ENCODE results near the gene GALNT13.

The GALNT13 gene

DNA sequence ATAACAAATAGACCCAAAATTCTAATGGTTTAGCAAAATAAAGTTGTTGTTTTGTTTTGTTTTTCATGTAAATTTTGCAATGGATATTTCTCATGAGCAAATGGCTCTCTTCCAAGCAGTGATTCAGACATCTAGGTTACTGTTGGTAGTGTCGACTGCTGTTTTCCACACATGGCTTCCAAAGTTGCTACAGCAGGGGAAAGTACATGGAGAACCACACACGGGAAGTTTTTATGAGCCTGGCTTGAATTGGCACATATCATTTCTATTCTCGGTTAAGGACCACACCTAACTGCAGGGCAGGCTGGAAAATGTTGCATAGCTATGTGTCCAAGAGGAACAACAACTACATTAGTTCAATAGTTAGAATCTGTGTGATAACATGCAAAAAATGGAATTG, 262.1 kb downstream of the GALNT13 start:
- no peak for DNase-seq

DNA sequence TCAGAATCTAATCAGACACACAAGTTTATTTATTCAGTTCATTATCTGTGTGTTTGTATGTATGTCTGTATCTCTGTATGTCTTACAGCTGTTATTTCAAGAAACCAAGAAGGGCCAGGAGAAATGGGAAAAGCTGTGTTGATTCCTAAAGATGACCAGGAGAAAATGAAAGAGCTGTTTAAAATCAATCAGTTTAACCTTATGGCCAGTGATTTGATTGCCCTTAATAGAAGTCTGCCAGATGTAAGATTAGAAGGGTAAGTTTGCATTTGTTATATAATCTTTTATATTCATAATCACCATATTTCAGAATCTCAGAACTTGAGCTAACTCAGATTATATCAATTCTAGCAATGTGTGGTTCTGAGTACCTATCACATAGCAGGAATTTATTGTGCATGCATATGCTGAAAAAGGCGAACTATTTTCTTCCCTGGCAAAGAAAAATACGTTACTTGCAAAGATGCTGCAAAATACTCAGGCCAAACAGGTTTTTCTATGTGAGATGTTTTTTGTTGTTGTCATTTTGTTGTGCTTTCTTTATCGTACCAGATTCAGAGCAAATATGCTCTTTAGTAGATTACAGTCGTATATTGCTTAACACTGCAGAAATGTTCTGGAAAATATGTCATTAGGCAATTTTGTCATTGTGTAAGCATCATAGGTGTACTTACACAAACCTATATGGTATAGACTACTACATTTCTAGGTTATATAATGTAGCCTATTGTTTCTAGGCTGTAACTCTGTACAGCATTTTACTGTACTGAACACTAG, 268.7 kb downstream of the GALNT13 start:
- no peak for DNase-seq

DNA sequence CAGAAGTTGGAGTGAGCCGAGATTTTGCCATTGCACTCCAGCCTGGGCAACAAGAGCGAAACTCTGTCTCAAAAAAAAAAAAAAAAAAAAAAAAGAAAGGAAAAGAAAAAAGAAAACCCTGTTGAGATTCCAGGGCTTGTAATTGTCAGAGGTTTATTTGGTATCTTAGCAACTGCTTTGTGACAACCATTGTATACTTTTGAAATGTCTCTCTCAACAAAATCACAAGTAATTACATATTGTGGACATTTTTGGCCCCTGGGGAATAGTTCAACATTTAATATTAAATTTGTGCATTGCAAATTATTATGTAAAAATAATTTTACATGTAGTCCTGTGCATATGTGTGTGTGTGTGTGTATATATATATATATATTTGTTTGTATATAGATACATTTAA, 270.8 kb downstream of the GALNT13 start:
- no peak for DNase-seq

DNA sequence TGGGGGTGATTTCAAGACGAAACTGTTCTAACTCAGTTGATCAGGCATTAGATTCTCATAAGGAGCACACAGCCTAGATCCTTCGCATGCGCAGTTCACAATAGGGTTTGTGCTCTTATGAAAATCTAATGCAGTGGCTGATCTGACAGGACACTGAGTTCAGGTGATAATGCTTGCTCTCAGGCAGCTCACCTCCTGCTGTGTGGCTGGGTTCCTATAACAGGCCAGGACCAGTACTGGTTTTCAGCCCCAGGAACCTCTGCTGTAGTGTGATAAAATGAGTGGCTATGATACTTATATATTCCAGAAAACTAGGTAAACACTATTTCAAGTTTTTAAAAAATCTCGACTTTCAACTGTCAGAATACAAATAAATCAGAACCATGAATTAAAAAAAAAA, 271.4 kb downstream of the GALNT13 start:
- DNase-seq = no peak

DNA sequence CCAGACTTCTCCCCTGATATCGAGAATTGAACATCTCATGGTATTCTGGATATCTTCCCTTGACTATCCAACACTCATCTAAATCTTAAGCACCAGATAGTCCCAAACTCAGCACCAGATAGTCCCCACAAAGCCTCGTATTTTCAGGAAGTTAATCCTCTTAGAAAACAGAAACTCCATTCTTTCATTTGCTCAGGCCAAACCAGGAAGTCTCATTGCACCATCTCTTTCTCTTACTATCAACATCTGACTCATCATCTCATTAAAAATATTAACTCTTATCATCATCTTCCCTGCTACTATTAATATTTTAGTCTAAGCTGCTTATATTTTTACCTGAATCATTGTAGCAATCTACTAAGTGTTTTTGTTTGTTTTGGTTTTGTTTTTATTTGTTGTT, 286.4 kb downstream of the GALNT13 start:
- no peak for DNase-seq

DNA sequence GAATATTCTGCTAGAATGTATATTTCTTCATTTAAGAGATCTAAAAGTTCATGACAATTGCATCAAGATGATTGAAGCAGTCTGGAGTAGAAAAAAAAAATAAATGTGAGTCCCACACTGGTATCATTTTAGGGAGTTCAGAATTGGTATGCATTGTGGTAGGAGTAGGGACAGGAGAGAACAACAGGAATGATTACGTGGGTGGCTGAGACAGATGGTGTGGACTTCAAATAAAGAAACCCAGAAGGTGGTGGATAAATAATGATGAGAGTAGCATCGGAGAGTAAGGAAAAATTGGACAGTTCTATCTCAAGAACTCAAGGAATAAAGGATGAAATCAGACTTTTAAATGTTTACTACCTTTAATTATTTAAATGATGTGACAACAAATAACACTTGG, 289.6 kb downstream of the GALNT13 start:
- DNase-seq = no peak

DNA sequence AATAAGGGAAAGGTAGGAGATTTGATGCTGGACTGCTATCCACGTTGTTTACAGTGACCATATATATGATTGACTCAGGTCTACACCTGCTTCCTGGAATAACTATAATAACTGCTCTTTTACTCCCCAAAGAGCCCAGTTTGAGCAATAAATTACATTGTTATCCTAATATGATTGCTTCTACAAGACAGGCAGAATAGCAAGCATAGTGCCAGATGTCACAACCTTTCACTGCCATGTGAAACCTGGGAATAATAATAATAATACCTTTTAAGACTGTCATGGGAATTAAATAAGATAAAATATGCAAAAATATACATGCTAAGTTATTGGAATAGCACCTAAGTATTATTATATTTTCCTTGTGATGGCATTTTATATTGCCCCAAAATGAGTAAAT, 298.7 kb downstream of the GALNT13 start:
- no peak for DNase-seq

DNA sequence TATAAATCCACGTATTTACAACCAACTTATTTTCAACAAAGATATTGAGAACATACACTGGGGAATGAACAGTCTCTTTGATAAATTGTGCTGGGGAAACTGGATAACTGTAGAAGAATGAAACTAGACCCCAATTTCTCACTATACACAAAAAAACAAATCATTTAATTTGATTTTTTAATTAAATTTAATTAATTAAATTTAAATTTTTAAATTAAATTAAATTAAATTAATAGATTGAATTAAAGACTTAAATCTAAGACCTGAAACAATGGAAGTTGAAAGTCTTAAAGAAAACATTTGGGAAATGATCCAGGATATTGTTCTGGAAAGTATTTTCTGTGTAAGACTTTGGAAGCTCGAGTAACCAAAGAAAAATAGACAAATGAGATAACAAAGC, 301.4 kb downstream of the GALNT13 start:
- no peak for DNase-seq

DNA sequence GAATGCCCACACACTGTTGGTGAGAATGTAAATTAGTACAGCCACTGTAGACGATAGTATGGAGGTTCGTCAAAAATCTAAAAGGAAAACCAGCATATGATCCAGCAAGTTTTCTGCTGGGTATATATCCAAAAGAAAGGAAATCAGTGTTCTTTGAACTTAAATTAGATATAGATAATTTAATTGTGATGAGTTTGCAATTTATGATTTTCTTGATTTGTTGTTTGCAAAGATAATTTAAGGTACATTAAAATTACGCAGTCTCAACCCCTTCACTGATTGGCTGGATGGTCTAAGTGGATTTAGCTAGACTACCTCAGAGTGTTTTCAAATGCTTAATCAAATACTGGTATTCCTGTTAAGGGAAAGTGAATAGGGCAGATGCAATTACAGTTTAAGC, 302.2 kb downstream of the GALNT13 start:
- DNase-seq = no peak

DNA sequence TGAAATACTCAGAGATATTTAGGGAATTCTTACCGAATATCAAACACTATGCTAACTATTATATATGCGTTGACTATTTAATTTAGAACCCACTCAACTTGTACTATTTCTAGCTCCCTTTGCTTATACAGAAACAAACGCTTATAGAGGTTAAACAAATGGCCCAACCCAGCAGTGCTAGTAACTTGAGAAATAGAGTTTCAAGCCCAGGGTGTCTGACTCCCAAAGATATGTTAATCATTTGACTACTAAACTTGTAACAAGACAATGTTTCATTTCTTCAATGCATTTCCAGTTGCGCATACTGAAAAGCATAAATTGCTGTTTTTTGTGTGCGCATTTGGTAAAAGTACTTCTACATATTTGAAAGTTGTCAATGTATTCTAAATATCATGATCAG, 310.3 kb downstream of the GALNT13 start:
- DNase-seq = no peak

DNA sequence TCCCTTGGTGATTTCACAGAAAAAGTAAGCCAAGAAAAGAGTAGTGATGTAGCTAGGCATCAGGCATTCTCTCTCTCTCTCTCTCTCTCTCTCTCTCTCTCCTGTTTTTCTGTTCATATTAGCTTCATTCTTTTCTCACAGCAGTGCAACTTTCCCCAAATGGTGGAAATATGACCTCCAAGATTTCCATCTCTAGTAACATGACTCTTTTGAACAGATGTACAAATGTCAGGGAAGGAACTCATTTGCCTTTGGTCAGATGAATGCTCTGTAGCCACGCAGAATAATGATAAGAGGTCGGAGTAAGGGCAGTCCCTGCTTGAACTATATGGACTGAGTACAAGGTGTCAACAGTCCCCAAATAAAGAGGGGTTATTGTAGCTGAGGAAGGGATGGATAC, 316.2 kb downstream of the GALNT13 start:
- DNase-seq = no peak

DNA sequence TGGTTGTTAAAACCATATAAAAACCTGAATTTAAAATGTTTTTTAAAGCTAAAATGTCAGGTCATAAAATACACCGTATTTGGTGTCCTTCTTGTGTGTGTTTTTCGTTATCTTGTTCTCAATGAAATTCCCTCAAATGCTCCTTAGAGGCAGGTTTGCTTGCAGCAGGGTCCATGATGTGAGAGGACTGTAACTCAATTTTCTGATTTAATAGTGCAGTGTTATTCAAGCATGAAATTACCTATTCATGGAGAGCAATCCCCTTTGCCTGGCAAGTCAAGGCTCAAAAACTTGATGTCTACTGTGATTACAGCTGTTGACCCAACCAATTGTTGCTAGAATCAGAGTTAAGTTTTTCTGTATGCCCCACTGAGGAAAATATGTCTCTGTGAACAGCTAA, 318.2 kb downstream of the GALNT13 start:
- DNase-seq = no peak

DNA sequence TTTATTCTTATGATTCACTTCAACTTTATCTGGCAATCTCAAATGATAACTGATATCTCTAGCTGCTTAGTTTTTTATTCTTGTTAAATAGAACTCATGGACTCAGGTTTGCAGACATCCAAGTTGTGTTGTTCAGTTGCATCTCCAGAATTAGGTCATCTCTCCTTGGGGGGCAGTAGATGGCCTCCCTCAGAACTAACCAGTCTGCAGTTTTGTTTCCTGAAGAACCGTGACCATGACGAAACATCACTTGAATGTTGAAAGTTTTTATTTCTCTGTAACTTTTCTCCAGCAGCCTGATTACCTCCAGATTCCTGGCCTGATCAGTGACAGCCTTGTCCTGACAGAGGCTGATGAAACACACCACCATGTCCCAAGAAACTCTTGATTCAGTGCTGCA, 321.5 kb downstream of the GALNT13 start:
- no peak for DNase-seq

DNA sequence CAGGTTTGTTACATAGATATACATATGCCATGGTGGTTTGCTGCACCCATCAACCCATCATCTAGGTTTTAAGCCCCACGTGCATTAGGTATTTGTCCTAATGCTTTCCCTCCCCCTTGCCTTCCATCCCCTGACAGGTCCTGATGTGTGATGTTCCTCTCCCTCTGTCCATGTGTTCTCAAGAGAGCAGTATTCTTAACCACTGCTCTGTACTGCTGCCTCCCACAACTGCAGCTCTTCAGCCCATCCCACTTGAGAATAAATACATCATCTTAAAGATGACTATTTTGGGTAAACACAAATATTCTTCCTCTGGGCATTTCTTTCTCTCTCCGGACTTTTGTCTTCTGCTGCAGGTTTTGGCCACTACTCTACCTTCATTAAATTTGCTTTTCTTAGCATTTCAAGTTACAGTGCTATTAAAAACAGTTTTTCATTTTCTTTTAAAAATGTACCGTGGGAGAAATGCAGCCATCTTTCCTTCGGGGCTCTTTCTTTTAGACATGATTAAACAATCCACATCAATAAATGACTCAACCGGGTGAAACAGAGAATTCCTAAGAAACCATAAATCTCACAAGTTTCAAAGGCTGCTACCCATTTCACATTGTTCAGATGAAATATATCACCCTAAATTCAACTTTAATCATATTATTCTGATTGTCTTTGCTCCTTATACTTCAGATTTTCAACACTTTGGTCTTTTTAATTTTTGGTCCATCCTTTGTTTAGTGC, 323.4 kb downstream of the GALNT13 start:
- DNase-seq = no peak

DNA sequence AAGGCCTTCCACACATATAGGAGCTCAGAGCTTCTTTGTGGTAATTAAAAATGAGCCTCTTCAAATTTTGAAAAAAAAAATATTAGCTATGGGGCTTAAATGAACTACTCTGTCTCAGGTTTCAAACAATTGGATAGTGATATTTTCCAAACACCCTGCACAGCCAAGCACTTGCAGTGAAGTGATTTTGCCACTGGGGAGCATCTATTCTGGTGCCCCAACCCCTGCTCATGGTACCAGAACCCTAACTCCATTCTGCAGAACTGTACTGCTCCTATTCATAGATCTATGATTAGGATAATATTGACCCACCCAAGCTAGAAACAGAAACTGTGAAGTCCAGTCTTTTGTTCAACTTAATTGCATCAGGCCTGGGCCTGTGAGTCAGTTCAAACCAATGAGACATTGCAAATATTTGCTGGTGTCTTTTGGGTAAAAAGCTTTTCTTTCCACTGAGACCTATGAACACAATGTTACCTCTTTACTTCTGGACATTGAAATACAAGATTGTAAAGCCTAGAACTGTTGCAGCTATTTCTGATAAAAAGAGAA, 324.0 kb downstream of the GALNT13 start:
- no peak for DNase-seq

DNA sequence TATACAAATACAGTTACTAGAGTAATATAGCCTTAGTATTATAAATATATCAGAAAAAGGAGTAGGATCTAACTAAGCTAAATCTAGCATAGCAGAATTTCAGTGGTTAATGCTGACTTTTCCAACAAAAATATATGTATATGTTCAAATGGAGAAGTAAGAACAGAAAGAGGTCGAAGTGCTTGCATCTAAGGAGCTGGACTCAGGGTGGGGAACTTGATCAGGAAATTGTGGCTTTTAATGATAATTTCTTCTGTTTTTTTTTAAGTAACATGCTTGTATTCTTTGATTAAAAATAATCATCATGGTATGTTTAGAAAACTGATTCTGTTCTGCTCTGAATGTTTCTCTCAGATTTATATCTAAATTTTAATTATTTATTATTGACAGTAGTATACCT, 327.1 kb downstream of the GALNT13 start:
- no peak for DNase-seq

DNA sequence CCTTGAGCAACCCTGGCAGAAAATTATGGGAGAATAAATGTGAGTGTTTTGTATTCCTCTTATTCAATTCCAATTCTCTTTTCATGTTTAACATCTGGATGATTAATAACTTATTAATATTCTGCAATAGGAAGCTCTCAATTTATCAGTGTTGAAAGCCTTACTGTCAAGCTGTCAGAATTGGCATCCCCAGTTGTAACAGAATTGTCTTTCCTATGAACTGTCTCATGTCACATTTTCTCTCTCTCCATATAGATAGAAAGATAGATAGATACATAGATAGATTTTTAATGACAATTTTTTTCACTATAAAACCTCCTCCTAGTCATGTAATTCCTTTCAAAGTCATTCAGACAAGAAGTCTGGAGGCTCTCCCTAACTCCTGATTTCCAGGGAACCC, 331.5 kb downstream of the GALNT13 start:
- no peak for DNase-seq

DNA sequence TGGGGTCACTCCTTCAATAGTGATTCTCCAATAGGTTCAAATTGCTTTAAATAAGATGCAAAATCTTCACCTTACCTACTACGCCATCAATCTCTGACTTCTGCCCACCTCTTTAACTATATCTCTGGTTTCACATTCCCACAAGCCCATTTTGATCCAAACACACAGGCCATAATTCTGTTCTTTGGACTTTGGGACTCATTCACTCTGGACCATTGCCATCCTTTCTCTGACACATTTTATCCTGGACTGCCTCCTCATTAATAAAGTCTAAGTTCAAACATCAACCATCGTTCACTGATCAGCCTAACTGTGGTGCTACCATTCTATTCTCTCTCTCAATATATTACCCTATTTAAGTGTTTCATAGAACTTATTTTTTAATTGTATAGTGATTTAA, 332.2 kb downstream of the GALNT13 start:
- DNase-seq = no peak

DNA sequence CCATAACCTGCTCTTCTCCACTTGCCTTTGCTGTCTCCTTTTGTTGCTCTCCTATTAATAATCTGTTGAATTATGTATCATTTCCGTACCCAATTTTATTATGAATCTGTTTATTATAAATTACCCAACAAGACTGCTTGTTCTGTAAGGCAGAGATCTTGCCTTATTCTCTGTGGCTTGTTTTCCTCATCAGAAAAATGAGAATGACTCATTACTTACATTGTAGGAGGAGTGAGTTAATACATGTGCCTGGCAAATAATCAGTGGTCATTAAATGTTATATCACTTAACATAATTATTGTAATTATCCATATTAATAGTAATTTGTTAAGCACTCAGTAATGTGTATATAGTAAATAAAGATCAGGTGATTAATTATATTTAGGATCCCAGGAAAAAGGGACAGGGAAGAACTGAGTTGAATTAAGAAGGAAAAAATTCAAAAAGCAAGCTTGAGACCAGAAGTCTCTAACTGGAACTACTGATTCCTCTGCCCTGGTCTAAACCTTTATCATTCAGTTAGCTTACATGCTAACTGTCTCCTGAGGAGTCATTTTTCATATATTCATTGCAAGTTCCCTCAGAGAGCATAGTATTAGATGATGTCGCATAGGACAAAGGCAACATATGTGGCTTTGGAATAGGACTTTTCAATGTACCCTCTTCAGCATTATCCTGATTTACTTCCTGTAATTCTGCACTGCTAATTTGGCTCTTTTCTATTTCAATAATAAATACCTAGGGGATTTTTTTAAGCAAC, 335.7 kb downstream of the GALNT13 start:
- no peak for DNase-seq

DNA sequence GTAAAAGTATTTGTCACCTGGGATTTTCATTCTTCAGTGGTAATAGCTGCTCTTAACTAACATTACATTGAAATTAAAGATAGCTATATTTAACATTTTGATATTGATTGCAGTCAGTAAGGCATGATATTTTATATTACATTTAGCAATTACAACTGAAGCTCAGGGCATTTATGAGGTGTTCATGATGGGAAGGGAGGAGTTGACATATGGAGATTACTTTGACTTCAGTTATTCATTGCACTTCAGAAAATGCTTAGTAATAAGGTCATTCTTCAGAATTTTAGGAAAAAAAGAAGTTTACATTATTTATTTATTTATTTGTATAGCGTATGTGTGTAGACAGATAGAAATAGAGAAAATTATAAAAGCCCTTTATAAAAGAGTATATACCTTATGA, 352.0 kb downstream of the GALNT13 start:
- no peak for DNase-seq

DNA sequence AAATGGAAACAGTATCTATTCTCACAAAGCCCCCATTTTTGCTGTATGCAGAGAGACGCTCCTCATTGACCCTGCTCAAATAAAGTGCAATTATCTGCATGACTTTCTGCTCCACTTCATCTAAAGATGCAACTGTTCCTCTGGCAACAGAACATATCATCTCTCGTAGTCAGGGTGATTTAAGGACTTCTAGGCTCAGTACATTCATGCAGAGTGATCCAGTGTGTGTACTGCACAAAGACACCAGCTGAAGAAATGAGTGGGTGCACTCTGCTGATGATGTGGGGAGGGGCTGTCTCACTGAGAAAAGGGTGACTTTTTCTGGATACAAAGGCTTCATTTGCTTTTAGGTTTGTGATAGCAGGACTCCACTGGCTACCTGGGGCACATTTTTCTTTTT, 355.2 kb downstream of the GALNT13 start:
- no peak for DNase-seq

DNA sequence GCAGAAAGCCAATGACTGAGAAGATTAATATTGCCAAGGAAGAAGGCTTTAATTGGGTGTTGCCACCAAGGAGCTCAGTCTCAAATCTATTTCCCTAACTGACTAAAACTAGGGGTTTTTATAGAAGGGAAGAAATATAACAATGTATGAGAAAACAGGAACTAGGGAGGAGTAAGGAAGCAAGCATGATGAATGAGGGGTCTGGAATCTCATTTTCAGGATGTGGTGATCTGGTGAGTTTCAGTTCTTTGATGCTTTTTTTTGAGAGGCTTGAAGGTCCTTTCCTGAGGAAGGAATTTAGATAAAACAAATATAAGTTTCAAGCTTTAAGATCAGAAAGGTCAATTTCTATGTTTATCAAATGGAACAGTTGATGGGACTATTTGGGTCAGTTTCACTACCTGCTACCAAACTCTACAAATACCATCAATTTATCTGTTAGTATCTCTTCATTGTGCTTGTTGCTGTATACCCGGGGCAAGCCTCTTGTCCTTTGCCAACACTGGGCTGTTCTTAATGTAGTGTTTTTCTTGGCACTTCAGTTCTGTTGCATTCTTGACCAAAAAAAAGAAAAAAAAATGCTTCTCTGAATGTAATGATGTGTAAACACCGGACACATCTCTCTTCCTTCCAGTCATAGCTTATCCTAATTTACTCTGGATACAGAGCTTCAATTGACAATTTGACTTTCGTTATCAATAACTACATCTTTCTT, 357.0 kb downstream of the GALNT13 start:
- no peak for DNase-seq

DNA sequence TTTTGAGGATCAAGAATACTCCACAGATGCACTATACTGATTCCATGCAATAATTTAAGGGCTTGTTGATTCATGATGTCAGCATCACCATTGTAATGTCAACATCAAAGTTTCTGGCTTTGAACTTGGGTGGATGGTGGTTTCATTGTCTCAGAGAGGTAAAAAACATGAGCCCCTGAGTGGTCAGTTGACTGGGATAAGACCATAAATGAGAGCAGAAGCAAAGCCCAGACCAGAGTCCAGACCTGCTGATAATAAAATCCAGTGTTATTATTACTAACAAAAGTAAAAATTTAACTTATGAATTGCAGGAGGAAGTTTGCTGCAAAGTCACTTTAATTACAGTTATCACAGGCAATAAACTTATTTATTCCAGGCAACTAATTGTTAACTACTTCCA, 358.2 kb downstream of the GALNT13 start:
- DNase-seq = no peak

All from NCI-H2081 treated with DMSO at 0.1 percent for 48 hours (cell line).